Gastrocnemius medialis (tissue), 4 donors: ENCODE measurements around the gene MEOX1. TPM values are rescaled to one million over a fixed set of nuclear protein-coding genes. Genes with fewer than 3 reads are reported as not detected.

Experiments
- ATAC-seq, 2 donors: fragments of 150-250 bp; one replicate each; pipeline ENCODE4 v1.9.1; 2016
- DNase-seq, 2 donors: peaks; one replicate each; pipeline ENCODE4 v3.0.0-alpha.2; 2019
- H3K27ac ChIP-seq, 4 donors: fragments of 200-600 bp; sonication (generic); 1 replicate in 1 of 4; 2 replicates in 3 of 4; pipeline ENCODE4 v1.5.1; 2016 to 2018; ENCODE audit warnings: mild to moderate bottlenecking in 2 of 4, moderate library complexity in 1 of 4
- H3K27me3 ChIP-seq, 3 donors: fragments of 200-600 bp; sonication (generic) in 2 of 3; 1 replicate in 1 of 3; 2 replicates in 2 of 3; pipeline versions ENCODE4 v1.5.1 to v1.6.0; 2016 to 2019; ENCODE audit warnings: mild to moderate bottlenecking in 1 of 3, moderate library complexity in 1 of 3
- H3K36me3 ChIP-seq, 2 donors: fragments of 200-600 bp; sonication (generic) in 1 of 2; one replicate each; pipeline ENCODE4 v1.5.1; 2017 to 2018
- H3K4me1 ChIP-seq, 2 donors: fragments of 200-600 bp; sonication (generic) in 1 of 2; one replicate each; pipeline ENCODE4 v1.5.1; 2016 to 2017; ENCODE audit warnings: mild to moderate bottlenecking in 2 of 2
- H3K4me3 ChIP-seq, 4 donors: fragments of 200-600 bp; sonication (generic) in 3 of 4; 1 replicate in 1 of 4; 2 replicates in 3 of 4; pipeline ENCODE4 v1.5.1; 2016 to 2019; ENCODE audit warnings: mild to moderate bottlenecking in 2 of 4
- H3K9me3 ChIP-seq, 3 donors: fragments of 200-600 bp; sonication (generic) in 2 of 3; 1 replicate in 1 of 3; 2 replicates in 2 of 3; pipeline ENCODE4 v1.5.1; 2016 to 2019
- POLR2A ChIP-seq, 2 donors: fragments of 450-650 bp; IDR thresholded peaks; one replicate each; pipeline ENCODE4 v1.6.1; 2017; ENCODE audit warnings: antibody characterized with exemption in 2 of 2, mild to moderate bottlenecking in 2 of 2, moderate library complexity in 2 of 2
- in situ Hi-C, 4 donors: fragments of 200-750 bp; cut with MboI; loops; one replicate each; pipeline versions ENCODE4 v1.15.0 to v1.8.0; 2017; ENCODE audit warnings: low sequenced_read_pairs in 4 of 4
- intact Hi-C: fragments of 100-400 bp; cut with DNase I; formaldehyde crosslinking; loops from one replicate; pipeline ENCODE4 v1.15.1; 2023; ENCODE audit warnings: low total_unique reads
- total RNA-seq, 4 donors: library from RNA; depleted of rRNA; stranded (reverse); fragments of >200 nt; gene quantifications; one replicate each; pipeline versions ENCODE4 v1.1.0 to v1.2.3, GENCODE V29; 2016
- TF ChIP-seq, protein P1 (sequence below), 5 experiments: fragments of 450-650 bp in 3 of 5; fragments of 200-600 bp in 2 of 5; sonication (generic) in 2 of 5; IDR thresholded peaks in 4 of 5; conservative IDR thresholded peaks in 1 of 5; 1 replicate in 4 of 5; 2 replicates in 1 of 5; pipeline ENCODE4 v1.5.1; 2016 to 2019; ENCODE audit warnings: antibody characterized with exemption in 5 of 5, mild to moderate bottlenecking in 3 of 5, moderate library complexity in 3 of 5

Gene MEOX1
- total RNA-seq, 4 donors from 2014 or later, result 4.0 to 12.2 (median 8.8) TPM

- no peak overlapping the region for H3K4me3 ChIP-seq
- H3K27ac ChIP-seq, result no peak overlapping the region
- no peaks in the 10 kb centered on the region for H3K36me3 ChIP-seq
- H3K27me3 ChIP-seq, result no peaks in the 10 kb centered on the region
- TF ChIP-seq POLR2A (IDR thresholded peaks at IDR 0.05), result no peak
- TF ChIP-seq, protein P1, sequence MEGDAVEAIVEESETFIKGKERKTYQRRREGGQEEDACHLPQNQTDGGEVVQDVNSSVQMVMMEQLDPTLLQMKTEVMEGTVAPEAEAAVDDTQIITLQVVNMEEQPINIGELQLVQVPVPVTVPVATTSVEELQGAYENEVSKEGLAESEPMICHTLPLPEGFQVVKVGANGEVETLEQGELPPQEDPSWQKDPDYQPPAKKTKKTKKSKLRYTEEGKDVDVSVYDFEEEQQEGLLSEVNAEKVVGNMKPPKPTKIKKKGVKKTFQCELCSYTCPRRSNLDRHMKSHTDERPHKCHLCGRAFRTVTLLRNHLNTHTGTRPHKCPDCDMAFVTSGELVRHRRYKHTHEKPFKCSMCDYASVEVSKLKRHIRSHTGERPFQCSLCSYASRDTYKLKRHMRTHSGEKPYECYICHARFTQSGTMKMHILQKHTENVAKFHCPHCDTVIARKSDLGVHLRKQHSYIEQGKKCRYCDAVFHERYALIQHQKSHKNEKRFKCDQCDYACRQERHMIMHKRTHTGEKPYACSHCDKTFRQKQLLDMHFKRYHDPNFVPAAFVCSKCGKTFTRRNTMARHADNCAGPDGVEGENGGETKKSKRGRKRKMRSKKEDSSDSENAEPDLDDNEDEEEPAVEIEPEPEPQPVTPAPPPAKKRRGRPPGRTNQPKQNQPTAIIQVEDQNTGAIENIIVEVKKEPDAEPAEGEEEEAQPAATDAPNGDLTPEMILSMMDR (IDR thresholded peaks at IDR 0.05 in 4 of 5, conservative IDR thresholded peaks at IDR 0.05 in 1 of 5), result no peak
- no peaks in the 10 kb centered on the region for H3K9me3 ChIP-seq
- peaks cover 0 to 5% of the 10 kb centered on the region in 2 donors for H3K4me1 ChIP-seq
- no peak for ATAC-seq
- intact Hi-C loops (no loop called here), in situ Hi-C loops (no loop called here)
- DNase-seq, result no peak
Measured at GRCh38 chr17:43679911-43680310, 18.2 kb upstream of the MEOX1 start.

DNA sequence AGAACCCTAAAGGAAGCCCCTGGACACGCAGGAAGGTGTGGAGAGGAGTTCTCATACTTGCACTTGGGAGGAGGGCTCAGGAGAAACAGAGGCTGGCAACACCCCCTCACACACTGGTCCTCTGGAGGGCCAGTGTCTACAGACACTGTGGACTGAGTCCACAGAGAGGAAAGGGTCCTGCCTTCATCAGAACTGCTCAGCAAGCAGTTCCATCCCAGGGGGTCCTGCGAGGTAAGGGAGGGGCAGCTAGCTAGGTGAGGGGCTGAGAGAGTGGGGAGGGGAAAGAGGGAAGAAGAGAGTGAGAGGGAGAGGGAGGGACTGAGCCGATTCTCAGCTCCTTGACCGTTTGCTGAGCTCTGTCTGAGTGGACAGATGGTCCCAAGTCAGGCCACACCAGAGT lies 17.7 kb upstream of the MEOX1 start:
- no peak for ATAC-seq
- no peaks in the 10 kb centered on the region for H3K9me3 ChIP-seq
- intact Hi-C loops (no loop called here), in situ Hi-C loops (no loop called here)
- no peak overlapping the region for H3K27ac ChIP-seq
- no peaks in the 10 kb centered on the region for H3K27me3 ChIP-seq
- peaks cover 0 to 5% of the 10 kb centered on the region in 2 donors for H3K4me1 ChIP-seq
- H3K36me3 ChIP-seq, result no peaks in the 10 kb centered on the region
- H3K4me3 ChIP-seq, result no peak overlapping the region
- no peak for TF ChIP-seq POLR2A (IDR thresholded peaks at IDR 0.05)
- TF ChIP-seq, protein P1 (IDR thresholded peaks at IDR 0.05 in 4 of 5, conservative IDR thresholded peaks at IDR 0.05 in 1 of 5), result no peak
- no peak for DNase-seq

DNA sequence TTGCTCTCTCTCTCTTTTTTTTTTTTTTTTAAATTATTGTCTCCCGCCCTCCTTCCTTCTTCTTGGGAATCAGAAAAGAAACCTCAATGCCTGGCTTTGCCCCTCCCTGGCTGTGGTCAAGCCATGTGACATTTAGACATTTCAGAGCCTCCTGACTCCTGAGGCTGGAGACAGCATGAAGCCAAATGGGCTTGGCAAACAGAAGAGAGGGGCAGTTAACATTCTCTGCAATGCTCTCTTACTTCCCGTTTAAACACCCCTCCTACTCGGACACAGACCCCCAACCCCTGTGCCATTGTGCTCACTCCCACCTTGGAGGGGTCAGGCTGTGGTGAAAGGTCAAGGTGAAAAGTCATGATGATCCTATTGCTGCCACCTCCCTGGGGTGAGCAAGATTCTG lies 14.7 kb upstream of the MEOX1 start:
- no peak overlapping the region for H3K4me3 ChIP-seq
- no peak overlapping the region for H3K27ac ChIP-seq
- ATAC-seq (no peak), DNase-seq (no peak)
- H3K36me3 ChIP-seq, result no peaks in the 10 kb centered on the region
- peaks cover 2 to 5% of the 10 kb centered on the region in 2 donors for H3K4me1 ChIP-seq
- H3K27me3 ChIP-seq, result no peaks in the 10 kb centered on the region
- in situ Hi-C loops, result no loop called here
- TF ChIP-seq POLR2A (IDR thresholded peaks at IDR 0.05), result no peak
- TF ChIP-seq, protein P1 (IDR thresholded peaks at IDR 0.05 in 4 of 5, conservative IDR thresholded peaks at IDR 0.05 in 1 of 5), result no peak
- H3K9me3 ChIP-seq, result no peaks in the 10 kb centered on the region
- intact Hi-C loops, result no loop called here

DNA sequence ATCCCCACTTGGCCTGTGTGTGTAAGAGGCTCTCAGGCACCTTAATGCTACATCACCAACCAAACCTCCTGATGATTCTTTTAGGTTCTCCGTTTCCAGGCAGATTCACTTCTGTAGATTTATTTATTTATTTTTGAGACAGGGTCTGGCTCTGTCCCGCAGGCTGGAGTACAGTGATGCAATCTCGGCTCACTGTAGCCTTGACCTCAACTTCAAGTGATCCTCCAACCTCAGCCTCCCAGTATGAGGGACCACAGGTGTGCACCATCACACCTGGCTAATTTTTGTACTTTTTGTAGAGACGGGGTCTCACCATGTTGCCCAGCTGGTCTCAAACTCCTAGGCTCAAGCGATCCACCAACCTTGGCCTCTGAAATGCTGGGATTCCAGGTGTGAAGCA lies 12.7 kb upstream of the MEOX1 start:
- TF ChIP-seq, protein P1 (IDR thresholded peaks at IDR 0.05 in 4 of 5, conservative IDR thresholded peaks at IDR 0.05 in 1 of 5), result no peak
- TF ChIP-seq POLR2A (IDR thresholded peaks at IDR 0.05), result no peak
- H3K9me3 ChIP-seq, result no peaks in the 10 kb centered on the region
- DNase-seq (no peak), ATAC-seq (no peak)
- no peak overlapping the region for H3K4me3 ChIP-seq
- peaks cover 5 to 15% of the 10 kb centered on the region in 2 donors for H3K4me1 ChIP-seq
- H3K36me3 ChIP-seq, result no peaks in the 10 kb centered on the region
- H3K27me3 ChIP-seq, result no peaks in the 10 kb centered on the region
- in situ Hi-C loops, result loop anchor here (5.0 kb wide), 1 partner anchor 97 kb away; no protein-coding TSS in a partner anchor
- intact Hi-C loops, result no loop called here
- H3K27ac ChIP-seq, result no peak overlapping the region
